Measurements from ENCODE around the gene EML1.

The EML1 gene

GRCh38 chr14:99837822-99838221 lies 44.6 kb downstream of the EML1 start:
- no peak for TF ChIP-seq SPI1 (IDR thresholded peaks at IDR 0.05; ENCODE audit: borderline replicate concordance, low read depth)
- TF ChIP-seq POLR2AphosphoS5 (IDR thresholded peaks at IDR 0.05; ENCODE audit: low read depth): no peak
- TF ChIP-seq GABPA (IDR thresholded peaks at IDR 0.05; ENCODE audit: low read depth): no peak
- no peak for TF ChIP-seq CTCF (IDR thresholded peaks at IDR 0.05; ENCODE audit: insufficient read depth, low read length)
- no peak for TF ChIP-seq REST (IDR thresholded peaks at IDR 0.05; ENCODE audit: insufficient replicate concordance, low read depth)
- DNase-seq (ENCODE audit: low read depth in 1 of 2, low spot score in 1 of 2): no peak
- H3K4me3 ChIP-seq (replicated peaks; ENCODE audit: insufficient read depth, low read length): no peak overlapping the region
- H3K27ac ChIP-seq (replicated peaks): no peak overlapping the region
- H3K27me3 ChIP-seq (ENCODE audit: insufficient read depth, poor library complexity, severe bottlenecking): peaks cover 18% of the 10 kb centered on the region

GRCh38 chr14:99838639-99839134 lies 45.5 kb downstream of the EML1 start:
- TF ChIP-seq POLR2AphosphoS5 (IDR thresholded peaks at IDR 0.05; ENCODE audit: low read depth): no peak
- no peak for TF ChIP-seq CTCF (IDR thresholded peaks at IDR 0.05; ENCODE audit: insufficient read depth, low read length)
- no peak for TF ChIP-seq REST (IDR thresholded peaks at IDR 0.05; ENCODE audit: insufficient replicate concordance, low read depth)
- no peak for TF ChIP-seq SPI1 (IDR thresholded peaks at IDR 0.05; ENCODE audit: borderline replicate concordance, low read depth)
- TF ChIP-seq GABPA (IDR thresholded peaks at IDR 0.05; ENCODE audit: low read depth): no peak
- DNase-seq (ENCODE audit: low read depth in 1 of 2, low spot score in 1 of 2): no peak
- Histone ChIP-seq H3K27ac (replicated peaks) (no peak overlapping the region), H3K27me3 (ENCODE audit: insufficient read depth, poor library complexity, severe bottlenecking) (peaks cover 18% of the 10 kb centered on the region), H3K4me3 (replicated peaks; ENCODE audit: insufficient read depth, low read length) (no peak overlapping the region)

- no peak for DNase-seq (ENCODE audit: low read depth in 1 of 2, low spot score in 1 of 2)
- no peak overlapping the region for H3K27ac ChIP-seq (replicated peaks)
- H3K27me3 ChIP-seq (ENCODE audit: insufficient read depth, poor library complexity, severe bottlenecking): peaks cover 18% of the 10 kb centered on the region
- H3K4me3 ChIP-seq (replicated peaks; ENCODE audit: insufficient read depth, low read length): no peak overlapping the region
- no peak for TF ChIP-seq REST (IDR thresholded peaks at IDR 0.05; ENCODE audit: insufficient replicate concordance, low read depth)
- TF ChIP-seq SPI1 (IDR thresholded peaks at IDR 0.05; ENCODE audit: borderline replicate concordance, low read depth): no peak
- no peak for TF ChIP-seq POLR2AphosphoS5 (IDR thresholded peaks at IDR 0.05; ENCODE audit: low read depth)
- TF ChIP-seq CTCF (IDR thresholded peaks at IDR 0.05; ENCODE audit: insufficient read depth, low read length): no peak
- TF ChIP-seq GABPA (IDR thresholded peaks at IDR 0.05; ENCODE audit: low read depth): no peak
Measured at GRCh38 chr14:99839696-99840095, 46.5 kb downstream of the EML1 start.
